A172 (cell line): ENCODE measurements around the gene RGPD6. TPM values are rescaled to one million over a fixed set of nuclear protein-coding genes. Genes with fewer than 3 reads are reported as not detected.
"Not testable (repeated sequence)": the region's sequence is repeated elsewhere in the genome, so short reads cannot be mapped to it uniquely, and the experiment has no call there.

Source experiments
- DNase-seq: peaks from one replicate; pipeline ENCODE4 v3.0.0-alpha.2; 2015; ENCODE audit warnings: low spot score
- total RNA-seq: library from RNA; depleted of rRNA; stranded (reverse); fragments of >200 nt; shearing (Covaris generic); gene quantifications from 2 replicates; pipeline ENCODE4 v1.2.3, GENCODE V29; 2014; rRNA removed

The RGPD6 gene
- 12.8 and 19.7 TPM in 2 replicates for total RNA-seq

GRCh38 chr2:110576763-110577416, at the start of gene RGPD6:
TSS of gene RGPD6 (minus strand) at chr2:110577222. CDS start at chr2:110577024, 198 bp downstream.
- DNase-seq = not testable (repeated sequence)

- DNase-seq = not testable (repeated sequence)
These were observed 42.4 kb upstream of the RGPD6 start for GRCh38 chr2:110619326-110619939.

GRCh38 chr2:110613927-110614326, 36.9 kb upstream of the RGPD6 start:
- not testable (repeated sequence) for DNase-seq

- DNase-seq = not testable (repeated sequence)
These were observed 33.7 kb upstream of the RGPD6 start for GRCh38 chr2:110610613-110611250.

- not testable (repeated sequence) for DNase-seq
These were observed 33.0 kb upstream of the RGPD6 start for GRCh38 chr2:110609843-110610612.

GRCh38 chr2:110608788-110609502, 31.9 kb upstream of the RGPD6 start:
- not testable (repeated sequence) for DNase-seq

GRCh38 chr2:110605057-110605456, 28.0 kb upstream of the RGPD6 start:
- DNase-seq = not testable (repeated sequence)

GRCh38 chr2:110603917-110604591, 27.0 kb upstream of the RGPD6 start:
- DNase-seq = not testable (repeated sequence)

- DNase-seq = not testable (repeated sequence)
These were observed 25.1 kb upstream of the RGPD6 start for GRCh38 chr2:110602139-110602538.

- not testable (repeated sequence) for DNase-seq
These were observed 15.0 kb upstream of the RGPD6 start for GRCh38 chr2:110591973-110592372.

- DNase-seq = not testable (repeated sequence)
These were observed 12.8 kb upstream of the RGPD6 start for GRCh38 chr2:110589677-110590330.

GRCh38 chr2:110588520-110588919, 11.5 kb upstream of the RGPD6 start:
- DNase-seq = not testable (repeated sequence)

- not testable (repeated sequence) for DNase-seq
These were observed 2.4 kb upstream of the RGPD6 start for GRCh38 chr2:110579216-110579965.

GRCh38 chr2:110578429-110578828, 1.4 kb upstream of the RGPD6 start:
- DNase-seq = not testable (repeated sequence)

- not testable (repeated sequence) for DNase-seq
These were observed 77.2 kb downstream of the RGPD6 start for GRCh38 chr2:110499755-110500377.

GRCh38 chr2:110496027-110496426, 81.0 kb downstream of the RGPD6 start:
- not testable (repeated sequence) for DNase-seq

- not testable (repeated sequence) for DNase-seq
These were observed 82.5 kb downstream of the RGPD6 start for GRCh38 chr2:110494488-110494887.

- not testable (repeated sequence) for DNase-seq
These were observed 88.0 kb downstream of the RGPD6 start for GRCh38 chr2:110488991-110489390.

- not testable (repeated sequence) for DNase-seq
These were observed 94.3 kb downstream of the RGPD6 start for GRCh38 chr2:110482697-110483096.
